Ovary (tissue), 9 donors: ENCODE measurements around the gene KLF3. TPM values are rescaled to one million over a fixed set of nuclear protein-coding genes. Genes with fewer than 3 reads are reported as not detected.

ENCODE experiments used
- DNase-seq, 5 donors: peaks; one replicate each; pipeline ENCODE4 v3.0.0-alpha.2; 2019 to 2020
- H3K27ac ChIP-seq, 2 donors: fragments of 200-600 bp; one replicate each; pipeline versions ENCODE4 v1.5.1 to v1.8.0; 2019 to 2022
- H3K27me3 ChIP-seq: fragments of 200-600 bp; one replicate; pipeline ENCODE4 v1.8.0; 2022
- H3K36me3 ChIP-seq: fragments of 200-600 bp; sonication (generic); one replicate; pipeline ENCODE4 v1.5.1; 2019
- H3K4me1 ChIP-seq: one replicate; pipeline ENCODE4 v1.8.1; 2013; ENCODE audit warnings: mild to moderate bottlenecking, moderate library complexity; ENCODE audit not compliant: insufficient read depth
- H3K4me3 ChIP-seq: fragments of 200-600 bp; sonication (generic); one replicate; pipeline ENCODE4 v1.5.1; 2017
- H3K9me3 ChIP-seq, 2 donors: fragments of 200-600 bp in 1 of 2; sonication (generic) in 1 of 2; one replicate each; pipeline versions ENCODE4 v1.5.1 to v1.8.1; 2013 to 2019; ENCODE audit warnings: mild to moderate bottlenecking in 1 of 2, moderate library complexity in 1 of 2
- EP300 ChIP-seq: sonication (generic); formaldehyde crosslinking; IDR thresholded peaks from one replicate; pipeline ENCODE4 v1.6.1; 2017; ENCODE audit warnings: antibody characterized with exemption
- POLR2A ChIP-seq: fragments of 450-650 bp; IDR thresholded peaks from one replicate; pipeline ENCODE4 v1.6.1; 2017; ENCODE audit warnings: antibody characterized with exemption, mild to moderate bottlenecking, moderate library complexity
- WGBS, 3 donors: extraction: QIAGEN DNeasy Blood & Tissue Kit in 1 of 3; methylation state at CpG; one replicate each; pipeline versions ENCODE4 v1.1.5 to v1.1.7; 2013 to 2017; 5-methylcytosine and 5-hydroxymethylcytosine counted together
- intact Hi-C, 4 donors: fragments of 100-400 bp; cut with DNase I; formaldehyde crosslinking; loops; one replicate each; pipeline versions ENCODE4 v1.11.0 to v1.15.1; 2022 to 2023
- polyA plus RNA-seq, 2 donors: library from polyadenylated mRNA; stranded (reverse); fragments of 200-250 nt in 1 of 2; fragments of 350-450 nt in 1 of 2; fragmentation: Illumina TruSeq in 1 of 2; extraction: RNeasy Lipid Tissue Mini Kit (QIAGEN cat#74804) in 1 of 2; gene quantifications; one replicate each; pipeline ENCODE4 v1.2.3, GENCODE V29; 2013 to 2014
- total RNA-seq, 7 donors: library from RNA; depleted of rRNA in 2 of 7; stranded (reverse); fragments of >200 nt in 2 of 7; fragmentation: NEBNext Ultra II Directional in 3 of 7; extraction: Animal tissue kit (Norgen Biotek cat#: 25700) in 3 of 7; gene quantifications; one replicate each; pipeline versions ENCODE4 v1.1.0 to v1.2.4, GENCODE V29; 2016 to 2023
- TF ChIP-seq, protein P1 (sequence below), 3 donors: fragments of 450-650 bp in 2 of 3; fragments of 200-600 bp in 1 of 3; IDR thresholded peaks; one replicate each; pipeline versions ENCODE4 v1.5.1 to v1.8.0; 2016 to 2022; ENCODE audit warnings: antibody characterized with exemption in 3 of 3, mild to moderate bottlenecking in 1 of 3
- donor health status: DM: no; HTN: no; CAD: no; lungs with moderate emphysema.
- donor health status: DM: no; HTN: no; CAD: no.
- donor health status: Bipolar disorder and iron deficiency.
- donor health status: DM: yes; HTN: yes; CAD: no.
- donor health status: DM: no; HTN: no; CAD: no.
- donor health status: DM: yes; HTN: yes; CAD: no.

KLF3 gene
- total and polyA plus RNA-seq, 9 donors, result 32.9 to 111 (median 74.2) TPM

GRCh38 chr4:38682336-38682735 lies 18.3 kb downstream of the KLF3 start:
- no peak for DNase-seq
- peaks cover 20% of the 10 kb centered on the region for H3K4me1 ChIP-seq

DNA sequence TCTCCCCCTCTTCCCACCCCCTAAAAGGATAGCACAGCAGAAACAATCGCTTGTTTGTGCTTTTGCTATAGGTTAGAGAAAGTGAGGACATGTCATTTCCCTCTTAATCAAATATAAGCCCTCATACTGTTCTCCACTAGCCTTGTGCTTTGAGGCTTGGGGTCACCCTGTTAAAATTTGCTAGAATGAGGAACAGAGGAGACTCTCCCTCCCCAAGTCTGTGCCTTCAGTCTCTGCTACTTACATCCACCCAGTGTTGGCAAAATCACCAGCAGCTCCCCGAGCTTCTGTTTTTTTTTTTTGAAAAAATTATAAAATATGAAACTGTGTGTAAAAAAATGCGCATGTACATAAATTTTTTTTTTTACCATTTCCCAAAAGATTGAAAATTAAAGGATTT lies 19.3 kb downstream of the KLF3 start:
- TF ChIP-seq POLR2A, result no peak
- TF ChIP-seq, protein P1, sequence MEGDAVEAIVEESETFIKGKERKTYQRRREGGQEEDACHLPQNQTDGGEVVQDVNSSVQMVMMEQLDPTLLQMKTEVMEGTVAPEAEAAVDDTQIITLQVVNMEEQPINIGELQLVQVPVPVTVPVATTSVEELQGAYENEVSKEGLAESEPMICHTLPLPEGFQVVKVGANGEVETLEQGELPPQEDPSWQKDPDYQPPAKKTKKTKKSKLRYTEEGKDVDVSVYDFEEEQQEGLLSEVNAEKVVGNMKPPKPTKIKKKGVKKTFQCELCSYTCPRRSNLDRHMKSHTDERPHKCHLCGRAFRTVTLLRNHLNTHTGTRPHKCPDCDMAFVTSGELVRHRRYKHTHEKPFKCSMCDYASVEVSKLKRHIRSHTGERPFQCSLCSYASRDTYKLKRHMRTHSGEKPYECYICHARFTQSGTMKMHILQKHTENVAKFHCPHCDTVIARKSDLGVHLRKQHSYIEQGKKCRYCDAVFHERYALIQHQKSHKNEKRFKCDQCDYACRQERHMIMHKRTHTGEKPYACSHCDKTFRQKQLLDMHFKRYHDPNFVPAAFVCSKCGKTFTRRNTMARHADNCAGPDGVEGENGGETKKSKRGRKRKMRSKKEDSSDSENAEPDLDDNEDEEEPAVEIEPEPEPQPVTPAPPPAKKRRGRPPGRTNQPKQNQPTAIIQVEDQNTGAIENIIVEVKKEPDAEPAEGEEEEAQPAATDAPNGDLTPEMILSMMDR (IDR thresholded peaks at IDR 0.05), result no peak
- no peak for TF ChIP-seq EP300
- no peak for DNase-seq

More at GRCh38 chr4:38682336-38682735, 18.3 kb downstream of the KLF3 start:
- H3K9me3 ChIP-seq, result no peaks in the 10 kb centered on the region
- no peaks in the 10 kb centered on the region for H3K27me3 ChIP-seq
- WGBS, 3 donors, result 81 to 90% (median 82%) methylated on average over 5 of the region's 5 CpGs
- H3K27ac ChIP-seq, result no peak overlapping the region
- intact Hi-C loops, result no loop called here
- H3K36me3 ChIP-seq, result no peaks in the 10 kb centered on the region
- no peak for TF ChIP-seq EP300
- TF ChIP-seq POLR2A, result no peak
- TF ChIP-seq, protein P1 (IDR thresholded peaks at IDR 0.05), result no peak
- no peak overlapping the region for H3K4me3 ChIP-seq

DNA sequence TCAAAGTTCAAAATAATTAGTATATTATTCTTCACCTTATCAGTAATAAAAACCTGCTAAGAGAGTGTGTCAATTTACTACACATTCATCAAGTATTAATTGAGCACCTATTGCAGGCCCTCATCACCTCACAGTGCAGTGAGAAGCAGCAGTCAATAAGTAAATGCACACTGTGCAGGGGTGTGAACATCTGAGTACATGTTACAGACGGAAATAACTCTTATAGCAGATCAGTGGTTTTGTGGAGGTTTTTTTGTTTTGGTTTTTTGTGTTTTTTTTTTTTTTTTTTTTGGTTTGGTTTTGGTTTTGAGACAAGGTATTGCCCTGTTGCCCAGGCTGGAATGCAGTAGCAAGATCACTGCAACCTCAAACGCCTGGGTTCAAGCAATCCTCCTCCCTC lies 20.3 kb downstream of the KLF3 start:
- Histone ChIP-seq H3K36me3 (no peaks in the 10 kb centered on the region), H3K4me3 (no peak overlapping the region), H3K27ac (no peak overlapping the region), H3K9me3 (no peaks in the 10 kb centered on the region), H3K4me1 (peaks cover 20% of the 10 kb centered on the region), H3K27me3 (no peaks in the 10 kb centered on the region)
- 81 to 84% (median 83%) methylated on average over 2 of the region's 2 CpGs for WGBS, 3 donors
- intact Hi-C loops, result no loop called here
- TF ChIP-seq POLR2A (no peak), EP300 (no peak)
- TF ChIP-seq, protein P1 (IDR thresholded peaks at IDR 0.05), result no peak
- DNase-seq, result no peak

More for the DNA sequence above, 19.3 kb downstream of the KLF3 start:
- H3K36me3 ChIP-seq, result no peaks in the 10 kb centered on the region
- H3K27me3 ChIP-seq, result no peaks in the 10 kb centered on the region
- no peak overlapping the region for H3K4me3 ChIP-seq
- H3K9me3 ChIP-seq, result no peaks in the 10 kb centered on the region
- no peak overlapping the region for H3K27ac ChIP-seq
- peaks cover 20% of the 10 kb centered on the region for H3K4me1 ChIP-seq
- 85 to 93% (median 91%) methylated on average over 3 of the region's 3 CpGs for WGBS, 3 donors
- intact Hi-C loops, result no loop called here

GRCh38 chr4:38684951-38685844 lies 21.2 kb downstream of the KLF3 start:
- Histone ChIP-seq H3K9me3 (no peaks in the 10 kb centered on the region), H3K36me3 (no peaks in the 10 kb centered on the region), H3K4me1 (peaks cover 20% of the 10 kb centered on the region), H3K27ac (no peak overlapping the region), H3K4me3 (no peak overlapping the region), H3K27me3 (no peaks in the 10 kb centered on the region)
- DNase-seq, result no peak
- WGBS, 3 donors, result 55 to 67% (median 59%) methylated on average over 8 of the region's 8 CpGs
- TF ChIP-seq POLR2A (no peak), EP300 (no peak)
- TF ChIP-seq, protein P1 (IDR thresholded peaks at IDR 0.05), result no peak
- intact Hi-C loops, result no loop called here
